LoVo (cell line): ENCODE data around the gene SEPHS2.
A peak's percentile ranks its signal among the peaks of the same experiment; 100 is the strongest.
"Not testable (repeated sequence)": the region's sequence is repeated elsewhere in the genome, so short reads cannot be mapped to it uniquely, and the experiment has no call there.

ENCODE experiments used
- DNase-seq: peaks from one replicate; pipeline ENCODE4 v3.0.0-alpha.2; 2016; ENCODE audit warnings: low spot score

Gene SEPHS2

GRCh38 chr16:30445408-30446202 lies at the start of gene SEPHS2:
SEPHS2 (minus strand) TSS chr16:30445874; CDS start chr16:30445727, 147 bp downstream.
- peak; percentile 95 for DNase-seq

- no peak for DNase-seq
These were observed 49.0 kb upstream of the SEPHS2 start for GRCh38 chr16:30494709-30495108.

GRCh38 chr16:30493941-30494488 lies 48.3 kb upstream of the SEPHS2 start:
- no peak for DNase-seq

GRCh38 chr16:30491744-30492308 lies 46.2 kb upstream of the SEPHS2 start:
- peak; percentile 67 for DNase-seq

- no peak for DNase-seq
These were observed 45.6 kb upstream of the SEPHS2 start for GRCh38 chr16:30491229-30491628.

- DNase-seq: no peak
These were observed 44.5 kb upstream of the SEPHS2 start for GRCh38 chr16:30490210-30490609.

- DNase-seq: no peak
These were observed 43.3 kb upstream of the SEPHS2 start for GRCh38 chr16:30488764-30489605.

- DNase-seq: no peak
These were observed 40.3 kb upstream of the SEPHS2 start for GRCh38 chr16:30485818-30486436.

GRCh38 chr16:30484887-30485286 lies 39.2 kb upstream of the SEPHS2 start:
- no peak for DNase-seq

- DNase-seq: no peak
These were observed 36.7 kb upstream of the SEPHS2 start for GRCh38 chr16:30482366-30482765.

- DNase-seq: no peak
These were observed 35.7 kb upstream of the SEPHS2 start for GRCh38 chr16:30481381-30481780.

GRCh38 chr16:30478766-30479478 lies 33.2 kb upstream of the SEPHS2 start:
- DNase-seq: no peak

GRCh38 chr16:30477773-30478172 lies 32.1 kb upstream of the SEPHS2 start:
- not testable (repeated sequence) for DNase-seq

GRCh38 chr16:30476991-30477390 lies 31.3 kb upstream of the SEPHS2 start:
- no peak for DNase-seq

GRCh38 chr16:30474684-30475083 lies 29.0 kb upstream of the SEPHS2 start:
- no peak for DNase-seq

- no peak for DNase-seq
These were observed 28.4 kb upstream of the SEPHS2 start for GRCh38 chr16:30474074-30474452.

- DNase-seq: no peak
These were observed 27.8 kb upstream of the SEPHS2 start for GRCh38 chr16:30473231-30474073.

- DNase-seq: no peak
These were observed 26.8 kb upstream of the SEPHS2 start, which contains the start of gene ITGAL for GRCh38 chr16:30472328-30472942. ITGAL (plus strand) TSS chr16:30472742; CDS start chr16:30472838, 96 bp downstream.

- no peak for DNase-seq
These were observed 24.9 kb upstream of the SEPHS2 start for GRCh38 chr16:30470632-30470995.

- DNase-seq: no peak
These were observed 24.5 kb upstream of the SEPHS2 start for GRCh38 chr16:30470170-30470512.
